COLO829 (cell line): ENCODE measurements around the gene LSM3.

Experiments
- DNase-seq: peaks from one replicate; pipeline ENCODE4 v3.0.0; 2012; ENCODE audit warnings: low spot score

The LSM3 gene

DNA sequence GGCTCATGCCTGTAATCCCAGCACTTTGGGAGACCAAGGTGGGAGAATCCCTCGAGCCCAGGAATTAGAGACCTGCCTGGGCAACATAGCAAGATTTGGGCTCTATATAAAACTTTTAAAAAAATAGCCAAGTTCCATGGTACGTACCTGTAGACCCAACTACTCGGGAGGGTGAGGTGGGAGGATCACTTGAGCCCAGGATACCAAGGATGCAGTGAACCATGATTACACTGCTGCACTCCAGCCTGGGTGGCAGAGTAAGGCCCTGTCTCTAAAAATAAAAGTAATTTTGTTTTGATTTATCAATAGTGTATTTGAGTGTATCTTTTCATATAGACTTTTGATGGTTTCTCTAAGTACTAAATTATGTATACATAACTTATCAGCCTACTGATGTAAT, 63.1 kb downstream of the LSM3 start:
- DNase-seq = no peak

DNA sequence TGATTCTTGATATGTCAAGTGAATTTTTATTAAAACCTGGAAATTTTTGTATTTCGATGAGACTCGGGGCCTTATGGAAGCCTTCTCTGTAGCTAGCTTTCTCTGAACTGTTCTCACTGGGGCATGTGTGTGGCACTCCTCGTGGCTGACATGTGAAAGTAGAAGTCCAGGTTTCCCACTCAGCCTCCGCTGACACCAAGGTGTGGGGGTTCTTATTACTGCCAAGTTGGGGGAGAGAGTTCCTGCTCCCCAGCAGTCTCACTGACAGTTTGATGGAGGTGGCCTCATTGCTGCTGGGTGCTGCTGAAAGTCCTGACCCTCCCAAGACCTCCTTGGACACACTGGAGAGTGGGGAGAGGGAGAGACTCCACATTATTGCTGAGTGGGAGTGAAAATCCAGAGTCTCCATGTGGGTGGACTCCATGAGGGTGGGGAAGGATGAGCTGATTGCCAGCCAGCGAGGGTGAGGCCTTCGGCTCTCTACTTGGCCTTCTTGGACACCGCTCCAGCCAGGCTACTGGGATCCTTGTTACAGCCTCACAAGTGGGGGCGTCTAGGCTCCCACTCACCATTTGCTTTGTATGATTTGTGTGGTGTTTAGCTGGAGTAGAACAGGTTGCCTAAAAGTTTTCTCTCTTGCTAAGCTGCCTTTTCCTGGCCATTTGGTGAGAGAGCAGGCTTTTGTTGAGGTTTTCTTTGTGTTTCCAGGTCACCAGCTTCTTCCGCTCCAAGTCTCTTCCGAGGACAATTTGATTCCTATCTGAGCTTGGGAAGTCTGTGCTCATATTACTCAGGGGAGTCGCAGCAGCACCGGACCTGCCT, 64.1 kb downstream of the LSM3 start:
- no peak for DNase-seq

DNA sequence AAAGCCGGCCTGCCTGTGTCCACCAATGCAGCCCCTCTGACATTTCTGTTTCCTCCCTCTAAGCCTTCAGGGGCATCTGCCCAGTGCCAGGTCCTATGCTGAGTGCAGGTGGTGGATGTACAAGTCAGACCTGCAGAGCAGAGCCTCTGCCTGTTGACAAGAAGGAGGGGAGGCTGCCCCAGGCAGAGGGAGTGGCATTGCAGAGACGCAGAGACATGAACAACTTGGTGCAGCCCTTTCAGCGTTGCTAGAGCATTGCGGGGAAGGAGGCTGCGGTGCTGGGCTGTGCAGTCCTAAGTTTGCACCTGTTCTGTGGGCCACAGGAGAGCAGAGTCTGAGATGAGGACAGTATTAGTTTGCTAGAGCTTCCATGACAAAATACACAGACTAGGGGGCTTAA, 65.2 kb downstream of the LSM3 start:
- DNase-seq = no peak

DNA sequence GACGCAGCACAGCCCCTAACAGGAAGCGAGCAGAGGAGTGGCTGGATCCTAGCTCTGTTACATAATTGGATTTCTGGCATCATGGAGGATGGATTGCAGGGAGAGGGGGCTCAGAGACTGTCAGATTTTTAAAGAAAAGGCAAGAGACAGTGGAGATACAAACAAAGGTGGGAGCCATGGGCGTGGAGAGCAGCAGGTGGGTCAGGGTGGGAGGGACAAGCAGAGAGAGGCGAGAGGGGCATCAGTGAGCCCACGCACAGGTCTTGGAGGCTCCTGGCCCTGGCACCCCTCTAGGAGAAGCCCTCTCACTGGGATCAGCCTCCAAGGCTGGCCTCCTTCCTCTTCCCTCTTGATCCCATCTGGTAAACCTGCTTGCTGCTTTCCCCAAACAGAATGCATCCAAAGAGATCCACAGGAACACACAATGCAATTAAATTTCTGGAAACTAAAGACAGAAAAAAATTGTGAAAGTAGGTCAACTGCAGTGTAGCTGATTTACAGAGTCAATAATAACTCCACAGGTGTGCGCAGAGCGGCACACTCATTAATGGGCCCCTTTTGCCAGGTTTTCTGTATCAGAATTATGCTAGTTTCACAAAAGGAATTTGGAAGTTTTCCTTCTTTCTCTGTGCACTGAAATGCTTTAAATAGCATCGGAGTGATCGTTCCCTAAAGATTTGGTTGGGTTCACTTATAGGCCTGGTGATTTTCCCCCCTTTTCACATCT, 66.1 kb downstream of the LSM3 start:
- DNase-seq = no peak

DNA sequence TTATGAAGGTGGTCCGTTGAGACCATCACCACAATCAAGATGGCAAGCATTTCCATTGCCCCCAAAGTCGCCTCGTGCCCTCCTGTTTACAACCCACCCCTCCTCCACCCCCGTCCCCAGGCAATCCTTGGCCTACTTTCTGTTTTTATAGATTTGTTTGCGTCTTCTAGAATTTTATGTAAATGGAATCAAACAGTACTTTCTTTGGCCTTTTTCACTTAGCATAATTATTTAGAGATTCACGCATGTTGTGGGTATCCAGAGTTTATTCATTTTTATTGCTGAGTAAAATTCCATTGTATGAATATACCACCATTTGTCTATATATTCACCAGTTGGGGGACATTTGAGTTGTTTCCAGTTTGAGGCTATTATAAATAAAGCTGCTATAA, 66.6 kb downstream of the LSM3 start:
- no peak for DNase-seq

DNA sequence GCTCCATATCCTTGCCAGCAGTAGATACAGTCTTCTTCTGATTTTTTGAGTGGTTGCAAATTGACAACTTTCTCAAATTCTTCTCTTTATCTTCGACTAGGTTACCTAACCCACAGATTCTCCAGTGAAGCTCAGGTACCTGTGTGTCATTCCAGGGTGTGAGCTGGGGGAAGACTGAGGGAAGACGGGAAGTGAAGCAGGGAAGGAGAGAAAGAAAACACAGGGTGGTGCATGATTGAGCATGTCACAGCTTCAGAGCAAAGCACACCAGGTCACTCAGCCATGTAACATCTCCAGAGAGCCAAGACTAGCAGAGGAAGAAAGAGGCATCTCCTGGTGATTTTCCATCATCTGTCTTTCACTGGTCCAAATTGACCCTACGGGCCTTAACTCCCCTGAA, 67.2 kb downstream of the LSM3 start:
- no peak for DNase-seq

DNA sequence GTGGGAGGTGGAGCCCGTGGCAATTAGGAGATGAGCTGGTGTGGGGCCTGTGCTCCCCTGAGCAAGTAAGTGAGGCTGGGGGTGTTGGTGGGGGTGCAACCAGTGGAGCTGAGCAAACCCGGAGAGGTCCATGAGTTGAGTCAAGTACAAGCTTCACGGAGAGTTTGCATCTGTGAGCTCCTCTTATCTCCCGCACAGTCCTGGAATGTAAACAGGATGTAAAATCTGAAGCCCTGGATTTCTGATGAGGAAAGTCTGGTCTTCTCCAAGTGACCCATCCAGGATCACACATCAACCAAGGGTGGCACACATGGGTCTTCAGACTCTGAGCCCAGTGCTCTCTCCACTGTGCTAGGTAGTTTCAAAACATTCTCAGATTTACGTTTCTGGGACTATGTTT, 67.8 kb downstream of the LSM3 start:
- DNase-seq = no peak

DNA sequence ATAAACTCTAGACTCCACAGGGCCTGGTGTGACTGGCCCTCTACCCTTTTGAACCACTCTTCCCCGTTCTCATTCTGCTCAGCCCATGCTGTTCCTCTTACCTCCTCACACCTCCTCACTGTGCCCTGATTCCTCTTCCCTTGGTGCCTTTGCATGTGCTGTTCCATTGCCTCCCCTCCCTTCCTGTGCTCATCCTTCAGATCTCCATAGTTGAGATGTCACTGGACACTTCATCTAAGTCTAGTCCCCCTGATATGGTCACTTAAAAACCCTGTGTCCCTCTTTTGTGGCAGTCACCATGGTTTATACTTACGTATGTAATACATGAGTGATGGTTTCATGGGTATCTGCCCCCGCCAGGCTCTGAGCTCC, 69.8 kb downstream of the LSM3 start:
- no peak for DNase-seq

DNA sequence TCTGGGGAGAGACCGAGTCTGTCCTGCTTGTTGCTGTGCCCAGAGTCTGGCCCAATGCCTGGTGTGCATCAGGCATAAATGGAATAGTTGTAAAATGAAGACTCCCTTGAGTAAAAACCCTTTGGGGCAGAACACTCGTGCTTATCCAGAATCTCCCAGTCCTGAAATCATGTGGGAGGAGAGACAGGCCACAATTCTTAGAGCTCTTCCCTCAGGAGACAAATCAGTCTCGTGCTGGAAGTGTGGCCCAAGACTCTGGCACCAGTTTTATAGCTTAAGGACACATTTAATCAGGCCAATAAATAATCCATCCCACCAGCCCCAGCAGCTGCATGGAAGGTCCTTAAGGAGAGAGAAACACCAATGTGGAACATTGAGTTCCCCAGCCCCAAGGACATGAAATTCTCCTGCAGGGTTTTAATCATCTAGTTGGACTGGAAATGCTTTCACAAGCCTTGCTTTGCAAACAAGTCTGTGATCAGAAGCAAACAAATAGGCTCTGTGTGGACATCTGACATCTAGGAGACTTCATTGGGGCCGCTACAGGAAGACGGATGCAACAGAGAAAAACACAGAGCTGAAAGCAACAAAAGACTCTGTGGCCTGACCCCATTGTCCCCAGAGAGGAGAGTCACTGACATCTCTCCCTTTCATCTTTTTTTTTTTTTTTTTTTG, 70.4 kb downstream of the LSM3 start:
- peak; percentile 32 for DNase-seq
